ENCODE results near the gene CNGA4.

Gene CNGA4, protein sequence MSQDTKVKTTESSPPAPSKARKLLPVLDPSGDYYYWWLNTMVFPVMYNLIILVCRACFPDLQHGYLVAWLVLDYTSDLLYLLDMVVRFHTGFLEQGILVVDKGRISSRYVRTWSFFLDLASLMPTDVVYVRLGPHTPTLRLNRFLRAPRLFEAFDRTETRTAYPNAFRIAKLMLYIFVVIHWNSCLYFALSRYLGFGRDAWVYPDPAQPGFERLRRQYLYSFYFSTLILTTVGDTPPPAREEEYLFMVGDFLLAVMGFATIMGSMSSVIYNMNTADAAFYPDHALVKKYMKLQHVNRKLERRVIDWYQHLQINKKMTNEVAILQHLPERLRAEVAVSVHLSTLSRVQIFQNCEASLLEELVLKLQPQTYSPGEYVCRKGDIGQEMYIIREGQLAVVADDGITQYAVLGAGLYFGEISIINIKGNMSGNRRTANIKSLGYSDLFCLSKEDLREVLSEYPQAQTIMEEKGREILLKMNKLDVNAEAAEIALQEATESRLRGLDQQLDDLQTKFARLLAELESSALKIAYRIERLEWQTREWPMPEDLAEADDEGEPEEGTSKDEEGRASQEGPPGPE

DNA sequence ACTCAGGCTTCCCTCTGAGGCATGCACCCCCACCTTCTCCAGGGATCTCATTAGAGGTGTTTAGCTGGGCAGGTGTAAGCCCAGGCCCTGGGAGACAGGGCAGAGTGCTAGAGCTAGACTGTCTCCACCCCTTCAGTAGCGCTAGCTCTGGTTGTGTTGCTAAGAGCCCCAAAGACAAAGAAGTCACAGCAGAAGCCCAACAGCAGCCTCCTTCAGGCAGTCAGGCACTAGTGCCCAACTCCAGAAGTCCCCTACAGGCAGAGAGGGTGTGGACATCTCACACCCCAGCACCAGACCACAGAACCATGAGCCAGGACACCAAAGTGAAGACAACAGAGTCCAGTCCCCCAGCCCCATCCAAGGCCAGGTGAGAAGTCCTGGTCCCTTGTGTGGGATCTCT lies at the start of gene CNGA4:
TSS of gene CNGA4 (plus strand) at position 188 of the 400 bp plus-strand sequence. CDS start at position 306, 118 bp downstream.
- DNase-seq (ENCODE audit: low read depth in 1 of 2, low spot score in 1 of 2), result no peak
- in situ Hi-C loops (cut with HindIII; ENCODE audit: low pct_unique_long_range_greater_than_20kb, low sequenced_read_pairs), result no loop called here
- no peak for TF ChIP-seq JUND (IDR thresholded peaks at IDR 0.05; ENCODE audit: low read depth)

DNA sequence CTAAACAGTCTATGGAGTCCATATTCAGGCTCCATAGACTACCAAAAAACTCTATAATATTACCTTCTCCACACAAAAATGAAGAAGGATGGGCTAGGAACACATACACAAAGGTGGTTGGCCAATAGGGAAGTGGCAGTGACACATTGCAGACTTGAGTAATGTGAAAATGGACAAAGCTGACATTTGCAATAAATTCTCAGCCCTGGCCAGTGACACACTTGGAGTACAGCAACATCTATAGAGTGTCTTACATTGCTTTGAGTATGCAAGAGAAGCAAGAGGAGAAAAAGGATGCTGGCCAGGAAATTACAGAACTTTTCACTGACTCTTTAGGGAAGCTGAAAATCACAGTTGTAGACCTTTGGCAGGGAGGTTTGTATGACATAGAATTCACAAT lies 47.1 kb upstream of the CNGA4 start:
- TF ChIP-seq JUND (IDR thresholded peaks at IDR 0.05; ENCODE audit: low read depth), result no peak
- in situ Hi-C loops (cut with HindIII; ENCODE audit: low pct_unique_long_range_greater_than_20kb, low sequenced_read_pairs), result no loop called here
- DNase-seq (ENCODE audit: low read depth in 1 of 2, low spot score in 1 of 2), result no peak

DNA sequence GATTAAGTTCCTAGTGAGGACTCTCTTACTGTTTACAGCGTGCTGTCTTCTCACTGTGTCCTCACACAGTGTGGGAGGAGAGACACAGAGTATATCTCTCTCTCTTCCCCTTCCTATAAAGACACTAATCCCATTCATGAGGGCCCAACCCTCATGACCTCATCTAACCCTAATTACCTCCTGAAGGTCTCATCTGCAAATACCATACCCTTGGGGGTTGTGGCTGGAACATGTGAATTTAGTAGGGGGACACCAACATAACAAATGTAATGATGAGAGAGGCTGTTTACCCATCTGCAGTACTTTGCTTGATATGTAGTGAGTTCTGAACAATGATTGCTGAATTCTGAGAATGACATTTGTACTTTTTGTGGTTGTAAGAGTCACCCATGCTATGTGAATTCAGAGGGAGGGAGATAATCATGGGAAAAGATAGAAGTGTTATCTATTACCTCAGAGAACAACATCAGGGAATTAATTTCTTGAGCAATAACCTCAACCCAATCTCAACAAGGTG lies 44.8 kb upstream of the CNGA4 start:
- no peak for TF ChIP-seq JUND (IDR thresholded peaks at IDR 0.05; ENCODE audit: low read depth)
- in situ Hi-C loops (cut with HindIII; ENCODE audit: low pct_unique_long_range_greater_than_20kb, low sequenced_read_pairs), result no loop called here
- DNase-seq (ENCODE audit: low read depth in 1 of 2, low spot score in 1 of 2), result no peak

DNA sequence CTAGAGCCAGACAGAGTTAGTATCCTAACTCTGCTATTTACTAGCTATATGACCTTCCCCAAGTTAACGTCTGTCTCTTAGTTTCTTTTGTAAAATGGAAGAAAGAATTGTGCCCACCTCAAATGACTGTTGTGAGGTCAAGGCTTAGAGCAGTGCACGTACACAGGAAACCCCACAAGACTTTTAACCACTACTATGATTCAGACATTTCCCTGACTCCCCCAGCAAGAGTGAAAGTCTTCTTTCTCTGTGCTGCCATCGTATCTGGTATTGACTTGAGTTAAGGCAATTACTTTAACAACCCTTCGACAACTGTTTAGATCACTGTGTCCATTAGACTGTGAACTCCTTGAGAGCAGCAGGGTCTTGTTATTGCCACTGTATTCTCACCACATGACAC lies 42.5 kb upstream of the CNGA4 start:
- DNase-seq (ENCODE audit: low read depth in 1 of 2, low spot score in 1 of 2), result no peak
- in situ Hi-C loops (cut with HindIII; ENCODE audit: low pct_unique_long_range_greater_than_20kb, low sequenced_read_pairs), result no loop called here
- TF ChIP-seq JUND (IDR thresholded peaks at IDR 0.05; ENCODE audit: low read depth), result no peak

DNA sequence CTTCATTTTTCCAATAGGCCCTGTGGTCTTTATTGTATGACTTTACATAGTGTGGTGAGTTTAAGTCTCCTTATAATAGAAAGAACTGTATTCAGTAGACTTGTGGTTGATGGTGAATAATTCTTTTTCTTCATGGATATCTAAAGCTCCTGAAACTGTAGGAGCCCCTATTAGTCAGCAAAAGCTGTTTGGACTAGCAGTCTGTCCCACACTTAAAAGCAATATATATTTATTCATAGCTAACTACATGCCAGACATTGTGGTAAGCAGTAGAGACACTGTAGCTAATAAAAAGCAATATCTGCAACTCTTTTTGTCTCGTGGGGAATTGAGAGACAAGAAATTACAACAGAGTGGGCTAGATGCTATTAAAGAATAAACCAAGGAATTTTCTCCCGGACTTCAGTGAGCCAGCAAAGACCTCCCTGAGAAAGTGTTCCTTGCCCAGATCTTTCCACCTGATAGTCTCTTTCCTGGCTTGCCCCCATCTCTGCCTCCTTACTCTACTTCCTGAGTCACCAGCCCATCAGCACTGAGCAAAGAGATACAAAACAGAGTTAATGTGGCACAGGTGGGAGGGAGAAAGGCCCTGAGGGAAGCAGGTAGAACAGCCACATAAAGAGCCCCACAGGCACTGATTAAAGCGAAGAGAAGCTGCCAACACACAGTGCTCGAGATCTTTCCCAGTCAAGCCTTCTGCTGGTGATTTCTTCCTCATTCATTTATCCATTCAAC lies 41.3 kb upstream of the CNGA4 start:
- DNase-seq (ENCODE audit: low read depth in 1 of 2, low spot score in 1 of 2), result no peak
- in situ Hi-C loops (cut with HindIII; ENCODE audit: low pct_unique_long_range_greater_than_20kb, low sequenced_read_pairs), result no loop called here
- no peak for TF ChIP-seq JUND (IDR thresholded peaks at IDR 0.05; ENCODE audit: low read depth)

DNA sequence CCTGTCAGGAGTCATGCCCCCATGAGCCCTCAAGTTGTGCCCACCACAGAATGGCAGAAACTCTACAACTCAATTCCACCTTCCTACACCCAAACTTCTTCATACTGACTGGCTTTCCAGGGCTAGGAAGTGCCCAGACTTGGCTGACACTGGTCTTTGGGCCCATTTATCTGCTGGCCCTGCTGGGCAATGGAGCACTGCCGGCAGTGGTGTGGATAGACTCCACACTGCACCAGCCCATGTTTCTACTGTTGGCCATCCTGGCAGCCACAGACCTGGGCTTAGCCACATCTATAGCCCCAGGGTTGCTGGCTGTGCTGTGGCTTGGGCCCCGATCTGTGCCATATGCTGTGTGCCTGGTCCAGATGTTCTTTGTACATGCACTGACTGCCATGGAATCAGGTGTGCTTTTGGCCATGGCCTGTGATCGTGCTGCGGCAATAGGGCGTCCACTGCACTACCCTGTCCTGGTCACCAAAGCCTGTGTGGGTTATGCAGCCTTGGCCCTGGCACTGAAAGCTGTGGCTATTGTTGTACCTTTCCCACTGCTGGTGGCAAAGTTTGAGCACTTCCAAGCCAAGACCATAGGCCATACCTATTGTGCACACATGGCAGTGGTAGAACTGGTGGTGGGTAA lies 39.6 kb upstream of the CNGA4 start, which contains the start of gene OR52W1:
TSS of gene OR52W1 (plus strand) at position 51 of the 637 bp plus-strand sequence. CDS start at position 51, 0 bp downstream.
- no peak for TF ChIP-seq JUND (IDR thresholded peaks at IDR 0.05; ENCODE audit: low read depth)
- DNase-seq (ENCODE audit: low read depth in 1 of 2, low spot score in 1 of 2), result no peak
- in situ Hi-C loops (cut with HindIII; ENCODE audit: low pct_unique_long_range_greater_than_20kb, low sequenced_read_pairs), result no loop called here

DNA sequence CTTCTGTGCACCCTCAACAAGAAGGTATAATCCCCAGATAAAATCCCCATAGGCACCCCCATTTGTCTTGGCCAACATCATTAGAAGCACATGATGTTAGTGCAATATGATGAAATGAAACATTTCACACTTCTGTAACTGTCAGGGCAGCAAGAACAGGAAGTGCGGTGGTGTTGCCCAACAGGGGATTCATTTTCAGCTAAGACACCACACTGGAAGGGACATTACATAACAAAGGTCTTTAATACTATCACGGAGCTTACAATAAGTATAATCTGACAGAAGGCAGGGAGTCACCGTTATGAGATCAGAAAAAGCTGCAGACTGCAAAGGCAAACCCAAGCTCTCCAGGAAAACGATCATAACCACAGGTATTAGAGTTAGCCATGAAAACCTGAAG lies 37.9 kb upstream of the CNGA4 start:
- TF ChIP-seq JUND (IDR thresholded peaks at IDR 0.05; ENCODE audit: low read depth), result no peak
- in situ Hi-C loops (cut with HindIII; ENCODE audit: low pct_unique_long_range_greater_than_20kb, low sequenced_read_pairs), result no loop called here
- no peak for DNase-seq (ENCODE audit: low read depth in 1 of 2, low spot score in 1 of 2)

DNA sequence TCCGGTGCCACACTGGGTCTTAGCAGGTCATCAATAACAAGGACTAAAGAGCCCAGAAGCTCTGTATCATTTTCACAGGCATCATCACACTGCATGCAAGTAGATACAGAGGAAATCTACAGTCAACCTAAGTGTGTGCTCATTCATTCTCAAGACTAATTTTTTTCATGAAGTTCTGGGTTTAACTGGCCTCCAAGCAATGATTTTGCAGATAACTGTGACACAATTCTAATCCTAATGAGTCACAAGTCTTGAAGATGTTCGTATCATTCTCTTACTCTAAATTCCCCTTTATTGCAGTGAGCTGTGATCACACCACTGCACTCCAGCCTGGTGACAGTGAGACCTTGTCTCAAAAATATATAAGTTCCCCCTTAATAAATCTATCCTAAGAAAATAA lies 37.4 kb upstream of the CNGA4 start:
- TF ChIP-seq JUND (IDR thresholded peaks at IDR 0.05; ENCODE audit: low read depth), result no peak
- no peak for DNase-seq (ENCODE audit: low read depth in 1 of 2, low spot score in 1 of 2)
- in situ Hi-C loops (cut with HindIII; ENCODE audit: low pct_unique_long_range_greater_than_20kb, low sequenced_read_pairs), result no loop called here

DNA sequence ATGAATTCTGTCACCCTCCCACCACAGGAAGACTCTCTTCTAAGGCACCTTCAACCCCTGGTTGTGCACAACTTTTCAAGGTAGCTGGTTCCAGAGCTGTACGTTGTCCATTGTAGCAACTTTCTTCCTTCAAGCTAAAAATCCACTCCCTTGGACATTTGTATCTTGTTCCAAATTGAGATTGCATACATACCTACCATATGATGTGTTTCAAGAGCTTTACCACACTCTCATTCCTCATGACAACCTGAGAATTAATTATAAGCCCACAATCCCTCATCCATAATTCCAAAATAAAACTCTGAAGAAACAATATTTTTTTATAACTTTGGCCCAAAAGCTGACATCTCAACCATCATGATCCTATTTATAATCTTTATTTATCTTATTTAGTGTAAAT lies 36.8 kb upstream of the CNGA4 start:
- no peak for TF ChIP-seq JUND (IDR thresholded peaks at IDR 0.05; ENCODE audit: low read depth)
- in situ Hi-C loops (cut with HindIII; ENCODE audit: low pct_unique_long_range_greater_than_20kb, low sequenced_read_pairs), result no loop called here
- DNase-seq (ENCODE audit: low read depth in 1 of 2, low spot score in 1 of 2), result no peak

DNA sequence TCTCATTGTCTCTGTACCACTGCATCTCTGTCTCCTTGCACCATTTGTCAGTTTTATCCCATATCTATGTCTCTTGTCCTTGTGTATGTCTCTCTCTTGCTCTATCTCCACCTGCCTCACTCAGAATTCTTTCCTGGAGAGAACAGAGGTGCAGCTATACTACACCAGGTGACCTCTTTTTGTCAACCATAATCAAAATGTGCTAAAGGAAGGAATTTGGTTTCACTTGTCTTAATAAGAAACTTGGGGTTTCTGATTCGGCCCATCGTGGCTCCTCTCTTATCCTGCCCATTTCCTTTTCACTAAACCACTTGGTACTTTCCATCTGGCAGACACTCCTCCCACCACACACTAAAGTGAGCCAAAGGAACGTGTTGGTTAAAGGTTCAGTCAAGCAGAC lies 35.6 kb upstream of the CNGA4 start:
- in situ Hi-C loops (cut with HindIII; ENCODE audit: low pct_unique_long_range_greater_than_20kb, low sequenced_read_pairs), result no loop called here

DNA sequence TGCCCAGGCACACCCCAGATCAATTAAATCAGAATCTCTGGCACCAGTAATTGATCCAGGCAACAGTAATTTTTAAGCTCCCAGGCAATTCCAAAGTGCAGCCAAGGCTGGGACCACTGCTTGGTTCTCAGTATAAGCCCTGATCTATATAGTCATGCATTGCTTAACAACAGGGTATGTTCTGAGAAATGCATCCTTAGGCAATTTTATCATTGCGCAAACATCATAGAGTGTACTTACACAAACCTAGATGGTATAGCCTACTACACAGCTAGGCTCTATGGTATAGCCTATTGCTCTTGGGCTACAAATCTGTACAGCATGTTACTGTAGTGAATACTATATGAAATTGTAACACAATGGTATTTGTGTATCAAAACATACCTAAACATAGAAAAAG lies 34.2 kb upstream of the CNGA4 start:
- DNase-seq (ENCODE audit: low read depth in 1 of 2, low spot score in 1 of 2), result no peak
- TF ChIP-seq JUND (IDR thresholded peaks at IDR 0.05; ENCODE audit: low read depth), result no peak
- in situ Hi-C loops (cut with HindIII; ENCODE audit: low pct_unique_long_range_greater_than_20kb, low sequenced_read_pairs), result no loop called here

More for the DNA sequence above, 35.6 kb upstream of the CNGA4 start:
- no peak for DNase-seq (ENCODE audit: low read depth in 1 of 2, low spot score in 1 of 2)
- TF ChIP-seq JUND (IDR thresholded peaks at IDR 0.05; ENCODE audit: low read depth), result no peak

DNA sequence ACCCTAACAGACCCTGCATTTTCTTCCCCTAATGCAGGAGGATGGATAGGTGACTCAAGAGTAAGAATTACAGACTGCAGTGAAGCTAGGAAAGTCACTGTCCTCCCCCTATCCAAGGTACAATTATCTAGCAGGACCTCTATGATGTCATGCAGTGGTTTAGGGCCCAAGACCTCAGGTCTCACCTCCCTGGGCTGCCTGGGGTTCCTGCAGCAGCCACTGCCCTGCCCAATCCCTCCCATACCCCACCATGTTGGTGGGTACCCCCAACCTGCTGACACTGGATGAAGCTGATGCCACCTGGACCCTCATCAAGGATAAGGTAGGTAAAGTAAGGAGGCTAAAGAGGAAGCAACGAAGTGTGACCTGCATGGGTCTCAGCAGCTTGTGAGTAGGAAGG lies 33.5 kb upstream of the CNGA4 start, which contains the start of gene C11orf42:
TSS of gene C11orf42 (plus strand) at position 192 of the 400 bp plus-strand sequence. CDS start at position 251, 59 bp downstream.
- TF ChIP-seq JUND (IDR thresholded peaks at IDR 0.05; ENCODE audit: low read depth), result no peak
- DNase-seq (ENCODE audit: low read depth in 1 of 2, low spot score in 1 of 2), result no peak
- in situ Hi-C loops (cut with HindIII; ENCODE audit: low pct_unique_long_range_greater_than_20kb, low sequenced_read_pairs), result no loop called here

Measured in T47D (cell line).